HEK293 (cell line): Measurements from ENCODE around the gene ARHGAP10.

Experiments used
- FEZF1 ChIP-seq: fragments of 450-650 bp; formaldehyde crosslinking; IDR thresholded peaks from 2 replicates; pipeline ENCODE4 v1.5.1; 2016; ENCODE audit warnings: missing biosample characterization, missing genetic modification characterization
- SP2 ChIP-seq: fragments of 450-650 bp; formaldehyde crosslinking; IDR thresholded peaks from 2 replicates; pipeline ENCODE4 v1.5.1; 2016; ENCODE audit warnings: missing biosample characterization, missing genetic modification characterization
- ZNF24 ChIP-seq: fragments of 450-650 bp; formaldehyde crosslinking; IDR thresholded peaks from 2 replicates; pipeline ENCODE4 v1.5.1; 2016; ENCODE audit warnings: missing biosample characterization, missing genetic modification characterization
- ZNF549 ChIP-seq: fragments of 450-650 bp; IDR thresholded peaks from 2 replicates; pipeline ENCODE4 v1.5.1; 2018; ENCODE audit warnings: missing biosample characterization, missing genetic modification characterization, mild to moderate bottlenecking, inconsistent platforms, moderate library complexity
- TF ChIP-seq, protein P1 (sequence below): fragments of 450-650 bp; formaldehyde crosslinking; IDR thresholded peaks from 2 replicates; pipeline ENCODE4 v1.5.1; 2016; ENCODE audit warnings: missing biosample characterization, missing genetic modification characterization
- TF ChIP-seq, protein P2 (sequence below): fragments of 450-650 bp; formaldehyde crosslinking; IDR thresholded peaks from 2 replicates; pipeline ENCODE4 v1.5.1; 2016; ENCODE audit warnings: missing biosample characterization, missing genetic modification characterization

DNA sequence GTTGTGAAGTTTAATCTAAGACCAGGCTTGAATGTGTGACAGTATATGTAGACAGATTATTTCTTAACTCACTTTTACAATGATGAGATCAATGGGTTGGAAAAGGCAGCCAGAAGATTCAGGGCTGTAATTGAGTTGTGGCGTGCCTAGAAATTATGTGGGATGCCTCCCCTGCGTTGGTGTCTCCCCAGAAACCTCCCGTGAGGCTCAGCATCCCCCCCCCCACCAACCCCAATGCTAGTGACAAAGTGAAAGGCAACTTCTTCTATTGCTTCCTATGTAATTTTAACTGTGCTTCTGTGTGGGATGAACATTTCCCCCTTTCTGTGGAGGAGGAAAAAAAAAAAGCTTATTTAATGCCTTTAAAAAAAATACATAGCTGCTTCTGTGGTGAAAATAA lies 297.9 kb downstream of the ARHGAP10 start:
- no peak for TF ChIP-seq ZNF24 (tag by site-specific recombination)
- no peak for TF ChIP-seq SP2 (tag by site-specific recombination)
- TF ChIP-seq, protein P1, sequence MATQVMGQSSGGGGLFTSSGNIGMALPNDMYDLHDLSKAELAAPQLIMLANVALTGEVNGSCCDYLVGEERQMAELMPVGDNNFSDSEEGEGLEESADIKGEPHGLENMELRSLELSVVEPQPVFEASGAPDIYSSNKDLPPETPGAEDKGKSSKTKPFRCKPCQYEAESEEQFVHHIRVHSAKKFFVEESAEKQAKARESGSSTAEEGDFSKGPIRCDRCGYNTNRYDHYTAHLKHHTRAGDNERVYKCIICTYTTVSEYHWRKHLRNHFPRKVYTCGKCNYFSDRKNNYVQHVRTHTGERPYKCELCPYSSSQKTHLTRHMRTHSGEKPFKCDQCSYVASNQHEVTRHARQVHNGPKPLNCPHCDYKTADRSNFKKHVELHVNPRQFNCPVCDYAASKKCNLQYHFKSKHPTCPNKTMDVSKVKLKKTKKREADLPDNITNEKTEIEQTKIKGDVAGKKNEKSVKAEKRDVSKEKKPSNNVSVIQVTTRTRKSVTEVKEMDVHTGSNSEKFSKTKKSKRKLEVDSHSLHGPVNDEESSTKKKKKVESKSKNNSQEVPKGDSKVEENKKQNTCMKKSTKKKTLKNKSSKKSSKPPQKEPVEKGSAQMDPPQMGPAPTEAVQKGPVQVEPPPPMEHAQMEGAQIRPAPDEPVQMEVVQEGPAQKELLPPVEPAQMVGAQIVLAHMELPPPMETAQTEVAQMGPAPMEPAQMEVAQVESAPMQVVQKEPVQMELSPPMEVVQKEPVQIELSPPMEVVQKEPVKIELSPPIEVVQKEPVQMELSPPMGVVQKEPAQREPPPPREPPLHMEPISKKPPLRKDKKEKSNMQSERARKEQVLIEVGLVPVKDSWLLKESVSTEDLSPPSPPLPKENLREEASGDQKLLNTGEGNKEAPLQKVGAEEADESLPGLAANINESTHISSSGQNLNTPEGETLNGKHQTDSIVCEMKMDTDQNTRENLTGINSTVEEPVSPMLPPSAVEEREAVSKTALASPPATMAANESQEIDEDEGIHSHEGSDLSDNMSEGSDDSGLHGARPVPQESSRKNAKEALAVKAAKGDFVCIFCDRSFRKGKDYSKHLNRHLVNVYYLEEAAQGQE: no peak
- TF ChIP-seq, protein P2, sequence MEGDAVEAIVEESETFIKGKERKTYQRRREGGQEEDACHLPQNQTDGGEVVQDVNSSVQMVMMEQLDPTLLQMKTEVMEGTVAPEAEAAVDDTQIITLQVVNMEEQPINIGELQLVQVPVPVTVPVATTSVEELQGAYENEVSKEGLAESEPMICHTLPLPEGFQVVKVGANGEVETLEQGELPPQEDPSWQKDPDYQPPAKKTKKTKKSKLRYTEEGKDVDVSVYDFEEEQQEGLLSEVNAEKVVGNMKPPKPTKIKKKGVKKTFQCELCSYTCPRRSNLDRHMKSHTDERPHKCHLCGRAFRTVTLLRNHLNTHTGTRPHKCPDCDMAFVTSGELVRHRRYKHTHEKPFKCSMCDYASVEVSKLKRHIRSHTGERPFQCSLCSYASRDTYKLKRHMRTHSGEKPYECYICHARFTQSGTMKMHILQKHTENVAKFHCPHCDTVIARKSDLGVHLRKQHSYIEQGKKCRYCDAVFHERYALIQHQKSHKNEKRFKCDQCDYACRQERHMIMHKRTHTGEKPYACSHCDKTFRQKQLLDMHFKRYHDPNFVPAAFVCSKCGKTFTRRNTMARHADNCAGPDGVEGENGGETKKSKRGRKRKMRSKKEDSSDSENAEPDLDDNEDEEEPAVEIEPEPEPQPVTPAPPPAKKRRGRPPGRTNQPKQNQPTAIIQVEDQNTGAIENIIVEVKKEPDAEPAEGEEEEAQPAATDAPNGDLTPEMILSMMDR (tag by site-specific recombination): no peak
- no peak for TF ChIP-seq ZNF549 (tag by site-specific recombination)
- TF ChIP-seq FEZF1: no peak
